OCI-LY7 (cell line): ENCODE data around the gene GNAS-AS1. TPM values are rescaled to one million over a fixed set of nuclear protein-coding genes. Genes with fewer than 3 reads are reported as not detected.

Experiments used
- BruUV-seq: library from RNA; stranded (reverse); fragments of 400-500 nt; replicated peaks from 2 replicates; lab custom pipeline; 2021; lab: Mats Ljungman, UMichigan
- CTCF ChIA-PET: fragments of 300-600 bp; sonication (Branson Sonifier 250); formaldehyde crosslinking; loops from one replicate; lab custom pipeline; 2022; ENCODE audit warnings: antibody characterized with exemption; ENCODE audit not compliant: unreplicated experiment; lab: Charles Lee
- POLR2A ChIA-PET: fragments of 300-600 bp; sonication (Branson Sonifier 250); formaldehyde crosslinking; loops from one replicate; lab custom pipeline; 2022; ENCODE audit warnings: antibody characterized with exemption; lab: Charles Lee
- DNase-seq: peaks from one replicate; pipeline ENCODE4 v3.0.0-alpha.2; 2015; ENCODE audit warnings: low spot score
- H2AFZ ChIP-seq: fragments of 200-600 bp; sonication (generic), shearing (Covaris generic); 2 replicates; pipeline ENCODE4 v1.6.1; 2014; ENCODE audit warnings: mild to moderate bottlenecking, antibody characterized with exemption, low read length, moderate library complexity
- H3K27ac ChIP-seq: fragments of 200-600 bp; sonication (generic); 2 replicates; pipeline ENCODE4 v1.5.1; 2014; ENCODE audit warnings: mixed run types, low read depth, mild to moderate bottlenecking, moderate library complexity, low read length, inconsistent platforms; ENCODE audit not compliant: poor library complexity, severe bottlenecking
- H3K36me3 ChIP-seq: fragments of 200-600 bp; sonication (generic); 2 replicates; pipeline ENCODE4 v1.6.1; 2014; ENCODE audit warnings: mild to moderate bottlenecking, antibody characterized with exemption, low read length, moderate library complexity, mixed read lengths; ENCODE audit not compliant: insufficient read depth
- H3K4me1 ChIP-seq: fragments of 200-600 bp; sonication (generic); 2 replicates; pipeline ENCODE4 v1.5.1; 2014; ENCODE audit warnings: mild to moderate bottlenecking, low read length; ENCODE audit not compliant: insufficient read depth, poor library complexity, severe bottlenecking
- H3K4me2 ChIP-seq: fragments of 200-600 bp; sonication (generic); 2 replicates; pipeline ENCODE4 v1.6.1; 2014; ENCODE audit warnings: mild to moderate bottlenecking, low read length
- H3K4me3 ChIP-seq: fragments of 200-600 bp; sonication (generic); 2 replicates; pipeline ENCODE4 v1.5.1; 2014; ENCODE audit warnings: mild to moderate bottlenecking, low read depth, low read length; ENCODE audit not compliant: poor library complexity, severe bottlenecking
- H3K79me2 ChIP-seq: fragments of 200-600 bp; sonication (generic); 2 replicates; pipeline ENCODE4 v1.6.1; 2016; ENCODE audit warnings: low read depth, mild to moderate bottlenecking, low read length, moderate library complexity, mixed read lengths; ENCODE audit not compliant: insufficient read depth
- H3K9me2 ChIP-seq: fragments of 200-600 bp; sonication (generic); 2 replicates; pipeline ENCODE4 v1.6.1; 2016; ENCODE audit warnings: mild to moderate bottlenecking, low read length, mixed read lengths; ENCODE audit not compliant: insufficient read depth
- H3K9me3 ChIP-seq: fragments of 200-600 bp; sonication (generic); 2 replicates; pipeline ENCODE4 v1.6.1; 2014; ENCODE audit warnings: mild to moderate bottlenecking, mixed run types, low read length, mixed read lengths
- H4K20me1 ChIP-seq: fragments of 200-600 bp; sonication (generic); 2 replicates; pipeline ENCODE4 v1.6.1; 2014; ENCODE audit warnings: mild to moderate bottlenecking, antibody characterized with exemption, low read length, moderate library complexity, mixed read lengths; ENCODE audit not compliant: insufficient read depth
- CTCF ChIP-seq: fragments of 200-600 bp; sonication (generic); conservative IDR thresholded peaks from 2 replicates; pipeline ENCODE4 v1.5.1; 2014; ENCODE audit warnings: mild to moderate bottlenecking, antibody characterized with exemption, low read length, moderate library complexity, mixed read lengths
- EZH2phosphoT487 ChIP-seq: fragments of 200-600 bp; sonication (generic); IDR thresholded peaks from 2 replicates; pipeline ENCODE4 v1.6.1; 2018; ENCODE audit warnings: low read depth, borderline replicate concordance, mild to moderate bottlenecking, mixed run types, antibody characterized with exemption, low read length, moderate library complexity, mixed read lengths
- intact Hi-C: fragments of 100-400 bp; cut with micrococcal nuclease; formaldehyde crosslinking; loops from one replicate; pipeline ENCODE4 v1.10.0; 2022; ENCODE audit not compliant: unreplicated experiment
- total RNA-seq, 2 experiments: library from RNA; depleted of rRNA in 1 of 2; stranded (reverse); fragments of >200 nt in 1 of 2; shearing (Covaris generic) in 1 of 2; gene quantifications; 2 replicates each; pipeline ENCODE4 v1.2.3, GENCODE V29; 2014 to 2022

GNAS-AS1 gene
- total RNA-seq, 2 experiments from 2014 or later: 6.5 to 11.6 TPM

DNA sequence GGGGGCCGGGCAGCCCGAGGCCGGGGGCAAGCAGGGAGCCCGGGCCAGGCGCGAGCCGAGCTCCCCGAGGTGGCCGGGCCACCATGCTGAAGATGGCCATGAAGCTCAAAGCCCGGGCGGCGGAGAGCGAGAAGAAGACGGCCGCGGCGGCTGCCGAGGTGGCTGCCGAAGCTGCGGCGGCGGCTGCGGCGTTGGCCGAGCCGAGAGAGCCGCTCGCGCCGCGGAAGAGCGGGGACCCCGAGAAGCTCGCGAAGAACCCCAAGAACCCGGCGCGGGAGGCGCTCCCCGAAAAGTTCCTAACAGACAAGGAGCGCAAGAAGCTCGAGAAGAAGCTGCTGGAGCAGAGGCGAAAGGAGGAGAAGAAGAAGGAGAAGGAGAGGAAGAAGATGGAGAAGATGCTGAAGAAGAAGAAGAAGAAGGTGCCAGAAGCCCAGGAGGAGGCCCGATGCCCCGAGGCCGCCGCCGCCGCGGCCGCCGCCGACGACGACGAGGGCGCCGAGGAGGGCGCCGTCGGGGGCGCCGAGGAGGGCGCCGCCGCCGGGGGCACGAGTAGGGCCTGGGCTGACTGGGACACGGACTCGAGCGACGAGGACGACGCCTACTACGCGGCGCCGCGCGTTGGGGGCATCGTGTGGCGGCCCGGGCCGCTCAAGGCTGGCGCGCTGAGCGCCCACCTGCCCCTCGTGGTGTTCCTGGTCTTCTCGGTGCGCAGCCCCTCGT, 39.3 kb upstream of the GNAS-AS1 start:
- H3K36me3 ChIP-seq: peaks cover 18% of the 10 kb centered on the region
- peaks cover 8% of the 10 kb centered on the region; the same call in 1 of the 2 replicates for H3K9me3 ChIP-seq
- peak; percentile 34 for DNase-seq
- peaks cover 57% of the 10 kb centered on the region for H3K4me1 ChIP-seq
- H3K79me2 ChIP-seq: peaks cover 49% of the 10 kb centered on the region
- H3K4me2 ChIP-seq: peak overlapping the region; percentile 88
- CTCF ChIA-PET: no interaction called here
- H3K27ac ChIP-seq: peak overlapping the region; percentile 84
- intact Hi-C loops: loop anchor here (5.0 kb wide), 2 partner anchors 92 to 277 kb away; partner anchors contain the start of gene NELFCD
- H3K9me2 ChIP-seq: no peaks in the 10 kb centered on the region
- peak overlapping the region; percentile 63; the same call in 1 of the 2 replicates for H2AFZ ChIP-seq
- BruUV-seq: no TSS peak
- peaks cover 19% of the 10 kb centered on the region for H4K20me1 ChIP-seq
- peak overlapping the region; percentile 90 for H3K4me3 ChIP-seq
- POLR2A ChIA-PET: interaction anchor here (1.4 kb wide), 1 partner anchor 153 kb away, joined by 6 read pairs; no protein-coding TSS in a partner anchor
- no peak for TF ChIP-seq EZH2phosphoT487
- no peak for TF ChIP-seq CTCF

DNA sequence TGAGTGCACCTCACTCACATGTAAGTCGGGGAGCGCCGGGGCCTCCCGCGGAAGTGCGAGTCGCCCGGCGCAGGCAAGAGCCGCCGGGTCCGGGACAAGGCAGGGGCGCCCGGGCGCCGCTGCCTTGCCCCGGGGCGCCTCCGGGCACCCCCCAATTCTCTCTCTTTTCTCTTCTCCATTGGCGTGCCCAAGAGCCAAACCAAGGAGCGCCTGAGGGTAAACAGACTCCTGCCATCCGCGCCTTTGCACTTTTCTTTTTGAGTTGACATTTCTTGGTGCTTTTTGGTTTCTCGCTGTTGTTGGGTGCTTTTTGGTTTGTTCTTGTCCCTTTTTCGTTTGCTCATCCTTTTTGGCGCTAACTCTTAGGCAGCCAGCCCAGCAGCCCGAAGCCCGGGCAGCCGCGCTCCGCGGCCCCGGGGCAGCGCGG, 38.6 kb upstream of the GNAS-AS1 start:
- intact Hi-C loops: no loop called here

More for the DNA sequence above, 38.6 kb upstream of the GNAS-AS1 start:
- H3K36me3 ChIP-seq: peaks cover 12% of the 10 kb centered on the region
- H3K27ac ChIP-seq: peak overlapping the region; percentile 84
- H3K4me1 ChIP-seq: peaks cover 51% of the 10 kb centered on the region
- BruUV-seq: no TSS peak
- no peak overlapping the region for H2AFZ ChIP-seq
- H3K79me2 ChIP-seq: peaks cover 43% of the 10 kb centered on the region
- ChIA-PET POLR2A (interaction anchor here (1.4 kb wide), 1 partner anchor 154 kb away, joined by 6 read pairs; no protein-coding TSS in a partner anchor), CTCF (no interaction called here)
- peak overlapping the region; percentile 90 for H3K4me3 ChIP-seq
- H3K4me2 ChIP-seq: peak overlapping the region; percentile 88
- no peaks in the 10 kb centered on the region for H3K9me2 ChIP-seq
- TF ChIP-seq CTCF (no peak), EZH2phosphoT487 (no peak)
- H4K20me1 ChIP-seq: peaks cover 13% of the 10 kb centered on the region
- no peak for DNase-seq
- H3K9me3 ChIP-seq: peaks cover 8% of the 10 kb centered on the region; the same call in 1 of the 2 replicates
